Erythroblast (primary cell): ENCODE measurements around the gene DYNLT3.

ENCODE experiments used
- GATA1 ChIP-seq: IDR thresholded peaks from 2 replicates; pipeline ENCODE4 v1.6.1; 2011; ENCODE audit warnings: low read depth, mild to moderate bottlenecking, control low read depth, low read length, moderate library complexity
- POLR2A ChIP-seq: IDR thresholded peaks from 2 replicates; pipeline ENCODE4 v1.6.1; 2011; ENCODE audit warnings: mild to moderate bottlenecking, low read length

- TF ChIP-seq POLR2A (no peak), GATA1 (no peak)
These were observed 28.3 kb upstream of the DYNLT3 start for GRCh38 chrX:37875675-37876074.
